KMS-11 (cell line): Measurements from ENCODE around the gene FADS3.

Experiments used
- H2AFZ ChIP-seq: fragments of 200-600 bp; sonication (generic); 2 replicates; pipeline ENCODE4 v1.6.1; 2016; ENCODE audit warnings: antibody characterized with exemption, mixed run types, low read depth
- H3K27ac ChIP-seq: fragments of 200-600 bp; sonication (generic); 2 replicates; pipeline ENCODE4 v1.6.1; 2016; ENCODE audit warnings: mild to moderate bottlenecking, mixed run types
- H3K27me3 ChIP-seq: fragments of 200-600 bp; sonication (generic); 2 replicates; pipeline ENCODE4 v1.6.1; 2017; ENCODE audit warnings: mild to moderate bottlenecking, low read depth, mixed run types, moderate library complexity; ENCODE audit not compliant: insufficient read depth
- H3K36me3 ChIP-seq: fragments of 200-600 bp; sonication (generic); 2 replicates; pipeline ENCODE4 v1.6.1; 2017; ENCODE audit warnings: mild to moderate bottlenecking, mixed run types; ENCODE audit not compliant: insufficient read depth
- H3K4me1 ChIP-seq: fragments of 200-600 bp; sonication (generic); 2 replicates; pipeline ENCODE4 v1.6.1; 2016; ENCODE audit warnings: mild to moderate bottlenecking, low read depth, mixed run types; ENCODE audit not compliant: poor library complexity, severe bottlenecking
- H3K4me2 ChIP-seq: fragments of 200-600 bp; sonication (generic); 2 replicates; pipeline ENCODE4 v1.7.0; 2016; ENCODE audit warnings: mild to moderate bottlenecking, mixed run types
- H3K4me3 ChIP-seq: fragments of 200-600 bp; sonication (generic); IDR thresholded peaks from 2 replicates; pipeline ENCODE4 v1.6.1; 2017; ENCODE audit warnings: low read depth, low read length, mixed read lengths; ENCODE audit not compliant: insufficient read depth
- H3K79me2 ChIP-seq: fragments of 200-600 bp; sonication (generic); 2 replicates; pipeline ENCODE4 v1.6.1; 2016; ENCODE audit warnings: low read depth, mixed run types; ENCODE audit not compliant: insufficient read depth
- H3K9ac ChIP-seq: fragments of 200-600 bp; sonication (generic); 2 replicates; pipeline ENCODE4 v1.6.1; 2016; ENCODE audit warnings: mild to moderate bottlenecking, mixed run types
- H4K20me1 ChIP-seq: fragments of 200-600 bp; sonication (generic); 2 replicates; pipeline ENCODE4 v1.6.1; 2016; ENCODE audit warnings: mild to moderate bottlenecking, mixed run types; ENCODE audit not compliant: insufficient read depth
- TF ChIP-seq, protein P1 (sequence below): fragments of 200-600 bp; sonication (generic); conservative IDR thresholded peaks from 2 replicates; pipeline ENCODE4 v1.6.1; 2017; ENCODE audit warnings: low read depth, mild to moderate bottlenecking, antibody characterized with exemption, low read length, moderate library complexity, mixed read lengths

Gene FADS3

DNA sequence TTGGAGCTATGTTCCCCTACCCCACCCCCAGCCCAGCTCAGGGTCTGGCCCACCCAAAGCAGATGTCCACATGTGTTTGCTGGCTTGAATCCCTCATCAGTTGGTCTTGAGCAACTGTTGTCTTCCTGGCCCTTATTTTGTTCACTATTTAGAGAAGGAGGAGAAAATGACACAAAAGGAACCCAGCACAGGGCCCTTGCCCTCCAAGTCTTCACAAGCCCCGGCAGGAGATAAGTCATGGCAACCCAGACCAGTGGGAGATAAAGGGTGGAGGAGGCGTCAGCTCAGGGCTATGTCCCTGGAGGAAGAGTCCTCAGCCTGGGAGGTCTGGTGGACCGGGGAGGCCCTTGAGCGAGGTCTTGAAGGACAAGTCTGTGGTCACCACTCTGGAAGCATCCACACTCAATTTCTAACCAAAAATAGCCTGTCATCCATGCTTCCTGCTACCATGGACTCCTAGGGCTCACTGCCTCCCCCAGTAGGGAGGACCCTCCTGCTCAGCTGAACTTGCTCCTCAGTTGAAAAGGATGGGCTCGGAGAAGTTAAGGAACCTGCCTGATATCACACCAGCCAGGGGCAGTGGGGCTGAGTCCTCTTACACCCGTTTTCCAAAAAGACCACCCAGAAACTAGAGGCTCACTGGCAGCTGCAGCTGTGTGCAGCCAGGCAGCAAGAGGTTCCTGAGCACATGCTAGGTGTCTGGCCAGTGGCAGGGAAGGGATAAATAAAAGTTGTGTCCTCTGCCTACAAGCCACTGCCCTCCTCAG lies 27.8 kb upstream of the FADS3 start:
- Histone ChIP-seq H3K4me1 (peaks cover 8% of the 10 kb centered on the region), H4K20me1 (no peaks in the 10 kb centered on the region), H3K27me3 (no peaks in the 10 kb centered on the region), H3K79me2 (no peaks in the 10 kb centered on the region), H3K4me2 (no peak overlapping the region), H3K9ac (no peak overlapping the region), H2AFZ (no peak overlapping the region), H3K27ac (no peak overlapping the region), H3K4me3 (no peak overlapping the region), H3K36me3 (no peaks in the 10 kb centered on the region)
- TF ChIP-seq, protein P1, sequence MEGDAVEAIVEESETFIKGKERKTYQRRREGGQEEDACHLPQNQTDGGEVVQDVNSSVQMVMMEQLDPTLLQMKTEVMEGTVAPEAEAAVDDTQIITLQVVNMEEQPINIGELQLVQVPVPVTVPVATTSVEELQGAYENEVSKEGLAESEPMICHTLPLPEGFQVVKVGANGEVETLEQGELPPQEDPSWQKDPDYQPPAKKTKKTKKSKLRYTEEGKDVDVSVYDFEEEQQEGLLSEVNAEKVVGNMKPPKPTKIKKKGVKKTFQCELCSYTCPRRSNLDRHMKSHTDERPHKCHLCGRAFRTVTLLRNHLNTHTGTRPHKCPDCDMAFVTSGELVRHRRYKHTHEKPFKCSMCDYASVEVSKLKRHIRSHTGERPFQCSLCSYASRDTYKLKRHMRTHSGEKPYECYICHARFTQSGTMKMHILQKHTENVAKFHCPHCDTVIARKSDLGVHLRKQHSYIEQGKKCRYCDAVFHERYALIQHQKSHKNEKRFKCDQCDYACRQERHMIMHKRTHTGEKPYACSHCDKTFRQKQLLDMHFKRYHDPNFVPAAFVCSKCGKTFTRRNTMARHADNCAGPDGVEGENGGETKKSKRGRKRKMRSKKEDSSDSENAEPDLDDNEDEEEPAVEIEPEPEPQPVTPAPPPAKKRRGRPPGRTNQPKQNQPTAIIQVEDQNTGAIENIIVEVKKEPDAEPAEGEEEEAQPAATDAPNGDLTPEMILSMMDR, result no peak

DNA sequence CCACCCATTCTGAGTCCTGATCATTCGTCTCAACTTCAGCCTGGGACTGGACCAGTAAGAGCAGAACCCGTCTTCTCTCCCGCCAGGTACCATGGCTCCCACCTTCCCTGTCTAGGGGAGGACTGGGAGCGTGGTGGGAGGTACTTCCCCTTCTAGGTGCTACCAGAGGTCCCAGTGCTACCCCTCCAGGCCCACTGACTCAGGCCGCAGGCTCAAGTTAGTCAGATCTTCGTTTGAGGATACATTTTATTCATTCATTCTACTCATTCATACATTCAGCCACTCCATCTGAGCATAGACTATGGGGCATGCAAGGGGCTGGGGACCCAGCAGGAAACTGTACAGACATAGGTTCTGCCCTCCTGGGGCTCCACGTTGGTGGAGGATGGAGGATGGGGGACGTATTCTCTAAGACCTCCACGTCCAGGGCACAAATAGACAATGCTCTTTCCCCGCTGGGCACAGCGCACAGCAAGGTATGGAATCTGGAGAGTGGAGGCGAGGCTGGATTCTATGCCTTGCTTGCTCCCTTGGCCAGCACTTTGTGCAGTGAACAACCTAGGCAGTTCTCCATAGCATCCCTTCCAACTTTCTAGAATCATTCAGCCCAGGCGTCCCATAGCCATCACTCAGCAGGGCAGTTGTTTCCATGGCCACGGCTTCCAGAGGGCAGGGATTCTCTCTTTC lies 27.0 kb upstream of the FADS3 start:
- Histone ChIP-seq H2AFZ (peak overlapping the region; percentile 88; the same call in 1 of the 2 replicates), H3K9ac (no peak overlapping the region; the same call in 1 of the 2 replicates), H3K27me3 (no peaks in the 10 kb centered on the region)

DNA sequence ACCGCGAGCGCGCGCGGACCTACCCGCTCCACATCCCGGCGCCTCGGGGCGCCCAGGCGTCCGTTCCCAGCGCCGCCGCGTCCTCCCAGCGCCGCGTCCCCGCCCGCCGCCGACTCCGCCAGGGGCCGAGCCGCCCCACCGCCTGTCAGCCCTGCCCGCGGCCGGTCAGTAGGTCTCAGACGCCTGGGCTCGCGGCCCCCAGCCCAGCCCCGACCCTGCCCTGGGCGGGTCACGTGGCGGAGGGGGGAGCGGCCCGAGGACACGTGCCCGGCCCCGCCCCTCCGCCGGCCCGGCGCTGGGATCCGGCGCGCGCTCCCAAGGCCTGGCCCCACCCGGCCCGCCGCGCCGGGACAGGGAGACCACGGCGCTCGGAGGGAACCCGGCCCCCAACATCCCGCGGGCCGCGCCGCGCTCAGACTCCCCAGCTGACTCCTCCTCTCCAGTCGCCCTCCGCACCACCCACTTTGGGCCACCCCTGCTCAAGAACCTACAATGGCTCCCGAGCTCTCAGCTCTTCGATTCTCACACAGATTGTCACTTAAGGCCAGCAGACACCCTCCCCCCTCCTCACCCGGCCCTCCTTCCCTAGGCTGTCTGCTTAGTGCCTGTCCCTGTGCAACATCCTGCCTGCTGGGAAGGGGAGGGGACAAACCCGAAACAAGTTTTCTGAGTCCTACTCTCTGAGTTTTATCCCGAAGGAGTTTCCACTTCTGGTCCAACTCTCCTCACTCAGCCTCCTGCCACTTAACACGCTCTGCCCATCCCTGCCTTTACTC lies 26.2 kb upstream of the FADS3 start, which contains the start of gene RAB3IL1:
TSS of gene RAB3IL1 (minus strand) at position 233 of the 776 bp plus-strand sequence. CDS start at position 34, 199 bp downstream.
- TF ChIP-seq, protein P1, result no peak
- H3K36me3 ChIP-seq, result no peaks in the 10 kb centered on the region
- H2AFZ ChIP-seq, result peak within 1 kb of the TSS; percentile 88
- no peak within 1 kb of the TSS for H3K4me3 ChIP-seq
- H3K9ac ChIP-seq, result peak within 1 kb of the TSS; percentile 50; the same call in 1 of the 2 replicates
- H3K27ac ChIP-seq, result no peak within 1 kb of the TSS
- no peaks in the 10 kb centered on the region for H3K27me3 ChIP-seq
- H3K79me2 ChIP-seq, result no peaks in the 10 kb centered on the region
- peak within 1 kb of the TSS; percentile 71 for H3K4me2 ChIP-seq
- no peaks in the 10 kb centered on the region for H4K20me1 ChIP-seq
- H3K4me1 ChIP-seq, result peaks cover 8% of the 10 kb centered on the region

More for the DNA sequence above, 27.0 kb upstream of the FADS3 start:
- Histone ChIP-seq H3K79me2 (no peaks in the 10 kb centered on the region), H3K4me1 (peaks cover 8% of the 10 kb centered on the region), H3K4me3 (no peak overlapping the region), H3K27ac (no peak overlapping the region), H3K36me3 (no peaks in the 10 kb centered on the region), H3K4me2 (peak overlapping the region; percentile 71), H4K20me1 (no peaks in the 10 kb centered on the region)
- TF ChIP-seq, protein P1, result no peak

DNA sequence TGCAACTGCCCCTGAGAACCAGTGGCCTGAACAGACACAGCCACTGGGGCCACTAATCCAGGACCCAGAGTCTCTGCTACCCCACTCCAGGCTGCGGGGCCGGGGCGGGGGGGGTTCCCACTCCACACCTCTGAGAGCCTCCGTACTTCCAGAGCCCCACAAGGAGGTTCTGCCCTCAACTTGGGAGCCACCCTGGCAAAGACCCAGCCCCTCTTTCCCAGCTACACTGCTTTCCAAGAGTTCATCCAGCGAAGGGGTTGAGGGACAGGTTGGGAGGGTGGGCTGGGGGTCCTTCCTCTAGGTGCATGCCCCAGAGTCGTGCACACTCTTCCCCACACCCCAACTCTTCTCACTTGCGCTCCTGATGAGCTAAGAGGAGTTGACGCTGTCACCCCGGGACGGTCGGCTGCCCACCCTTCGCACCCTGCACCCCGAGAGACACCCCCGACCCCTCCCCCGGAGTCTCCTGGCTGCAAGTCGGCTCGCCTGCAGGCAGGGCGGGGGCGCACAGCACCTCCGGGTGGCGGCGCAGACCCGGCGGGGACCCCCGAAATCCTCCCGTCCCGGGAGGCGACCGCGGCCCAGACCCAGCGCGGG lies 25.5 kb upstream of the FADS3 start:
- TF ChIP-seq, protein P1, result no peak
- H3K9ac ChIP-seq, result peak overlapping the region; percentile 50; the same call in 1 of the 2 replicates
- H3K4me1 ChIP-seq, result peaks cover 8% of the 10 kb centered on the region

More for the DNA sequence above, 25.5 kb upstream of the FADS3 start:
- H3K27me3 ChIP-seq, result no peaks in the 10 kb centered on the region
- H3K27ac ChIP-seq, result no peak overlapping the region
- no peak overlapping the region for H3K4me3 ChIP-seq
- H3K4me2 ChIP-seq, result peak overlapping the region; percentile 51
- peak overlapping the region; percentile 88 for H2AFZ ChIP-seq
- H4K20me1 ChIP-seq, result no peaks in the 10 kb centered on the region
- no peaks in the 10 kb centered on the region for H3K36me3 ChIP-seq
- no peaks in the 10 kb centered on the region for H3K79me2 ChIP-seq
